Hepatocyte (in vitro differentiated cells): ENCODE data around the gene CD99L2.

ENCODE experiments used
- EZH2 ChIP-seq: fragments of 200-600 bp; sonication (generic); IDR thresholded peaks from 2 replicates; pipeline ENCODE4 v1.6.1; 2016; ENCODE audit warnings: antibody characterized with exemption, mild to moderate bottlenecking, borderline replicate concordance
- EZH2phosphoT487 ChIP-seq: fragments of 200-600 bp; sonication (generic); IDR thresholded peaks from one replicate; pipeline ENCODE4 v1.6.1; 2018; ENCODE audit warnings: antibody characterized with exemption, mild to moderate bottlenecking, low read depth, moderate library complexity; ENCODE audit not compliant: unreplicated experiment, severe bottlenecking
- TF ChIP-seq, protein P1 (sequence below): fragments of 200-600 bp; sonication (generic); IDR thresholded peaks from 2 replicates; pipeline ENCODE4 v1.5.1; 2016; ENCODE audit warnings: antibody characterized with exemption, mild to moderate bottlenecking; ENCODE audit not compliant: poor library complexity

DNA sequence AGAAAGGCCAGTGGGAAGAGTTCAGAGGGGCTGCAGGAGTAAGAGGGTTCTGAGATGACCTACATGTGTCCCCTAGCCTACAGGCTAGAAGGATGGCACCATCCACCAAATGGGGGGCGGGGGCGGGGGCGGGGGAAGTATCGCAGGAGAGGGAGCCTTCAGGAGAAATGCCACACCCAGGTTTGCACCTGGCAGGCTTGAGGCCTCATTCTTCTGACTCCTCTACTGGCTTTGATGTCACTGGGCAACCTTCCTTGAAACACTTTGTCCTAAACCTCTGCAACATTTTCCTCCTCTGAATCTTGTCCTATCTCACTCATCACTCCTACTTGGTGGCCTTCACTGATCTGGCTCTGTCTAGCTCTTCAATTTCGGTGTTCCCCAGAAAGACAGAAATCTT is 24.0 kb downstream of the CD99L2 start:
- TF ChIP-seq EZH2 (no peak), EZH2phosphoT487 (no peak)
- TF ChIP-seq, protein P1, sequence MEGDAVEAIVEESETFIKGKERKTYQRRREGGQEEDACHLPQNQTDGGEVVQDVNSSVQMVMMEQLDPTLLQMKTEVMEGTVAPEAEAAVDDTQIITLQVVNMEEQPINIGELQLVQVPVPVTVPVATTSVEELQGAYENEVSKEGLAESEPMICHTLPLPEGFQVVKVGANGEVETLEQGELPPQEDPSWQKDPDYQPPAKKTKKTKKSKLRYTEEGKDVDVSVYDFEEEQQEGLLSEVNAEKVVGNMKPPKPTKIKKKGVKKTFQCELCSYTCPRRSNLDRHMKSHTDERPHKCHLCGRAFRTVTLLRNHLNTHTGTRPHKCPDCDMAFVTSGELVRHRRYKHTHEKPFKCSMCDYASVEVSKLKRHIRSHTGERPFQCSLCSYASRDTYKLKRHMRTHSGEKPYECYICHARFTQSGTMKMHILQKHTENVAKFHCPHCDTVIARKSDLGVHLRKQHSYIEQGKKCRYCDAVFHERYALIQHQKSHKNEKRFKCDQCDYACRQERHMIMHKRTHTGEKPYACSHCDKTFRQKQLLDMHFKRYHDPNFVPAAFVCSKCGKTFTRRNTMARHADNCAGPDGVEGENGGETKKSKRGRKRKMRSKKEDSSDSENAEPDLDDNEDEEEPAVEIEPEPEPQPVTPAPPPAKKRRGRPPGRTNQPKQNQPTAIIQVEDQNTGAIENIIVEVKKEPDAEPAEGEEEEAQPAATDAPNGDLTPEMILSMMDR, result no peak
